Effector CD4-positive, alpha-beta T cell (primary cell): Measurements from ENCODE around the gene PRKAA2.

Experiments
- DNase-seq: peaks from one replicate; pipeline ENCODE4 v3.0.0-alpha.2; 2020

PRKAA2 gene

DNA sequence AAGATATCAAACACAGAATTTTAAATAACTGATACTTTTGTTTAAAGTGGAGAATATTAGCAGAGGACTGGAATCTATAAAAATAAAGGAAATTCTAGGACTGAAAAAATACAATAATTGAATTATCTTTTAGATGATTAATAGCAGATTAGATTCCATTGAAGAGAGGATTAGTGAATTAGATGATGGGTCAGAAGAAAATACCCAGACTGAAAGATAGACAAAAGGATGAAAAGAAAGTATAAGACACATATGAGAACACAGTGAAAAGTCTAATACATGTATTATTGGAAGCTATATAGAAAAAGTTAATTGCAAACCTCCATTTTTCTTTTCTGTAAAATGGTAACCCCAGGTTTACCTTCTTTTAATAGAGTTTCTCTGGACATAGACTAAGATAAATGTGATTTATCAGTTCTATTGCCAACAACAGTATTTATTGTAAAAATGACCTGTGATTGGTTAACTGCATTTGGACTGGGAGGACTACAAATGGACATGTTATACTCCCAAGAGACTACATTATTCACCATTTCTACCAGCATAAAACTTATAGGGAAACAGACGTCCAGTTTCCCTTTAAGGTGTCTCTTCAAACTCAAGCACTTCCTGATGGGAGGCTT, 11.0 kb downstream of the PRKAA2 start:
- no peak for DNase-seq

- DNase-seq = no peak
Observed at GRCh38 chr1:56658254-56658653, 13.1 kb downstream of the PRKAA2 start.

GRCh38 chr1:56660293-56660692, 15.2 kb downstream of the PRKAA2 start:
- DNase-seq = no peak

GRCh38 chr1:56663846-56664245, 18.7 kb downstream of the PRKAA2 start:
- no peak for DNase-seq

- DNase-seq = no peak
Observed at GRCh38 chr1:56665384-56665783, 20.3 kb downstream of the PRKAA2 start.

DNA sequence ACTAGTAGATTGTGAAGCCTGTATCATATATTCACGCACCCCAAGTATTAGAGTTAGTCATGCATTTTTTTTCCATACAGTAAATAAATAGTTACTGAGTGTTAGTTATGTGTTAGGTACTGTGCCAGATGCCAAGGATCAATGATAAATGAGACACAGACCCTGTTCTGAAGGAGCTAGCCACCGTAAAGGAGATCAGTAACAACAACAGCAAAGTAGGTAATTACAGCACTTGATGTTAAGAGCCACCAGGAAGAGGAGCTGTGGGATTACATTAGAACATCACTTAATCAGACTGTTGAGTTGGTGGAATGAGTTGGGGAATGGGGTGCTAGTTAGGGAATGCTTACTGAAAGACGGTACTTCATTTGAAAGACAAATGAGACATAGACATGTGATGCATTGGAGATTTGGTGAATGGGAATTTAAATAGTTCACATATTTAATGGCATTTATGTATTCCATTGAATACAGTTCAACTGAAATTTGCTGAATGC, 21.0 kb downstream of the PRKAA2 start:
- no peak for DNase-seq

DNA sequence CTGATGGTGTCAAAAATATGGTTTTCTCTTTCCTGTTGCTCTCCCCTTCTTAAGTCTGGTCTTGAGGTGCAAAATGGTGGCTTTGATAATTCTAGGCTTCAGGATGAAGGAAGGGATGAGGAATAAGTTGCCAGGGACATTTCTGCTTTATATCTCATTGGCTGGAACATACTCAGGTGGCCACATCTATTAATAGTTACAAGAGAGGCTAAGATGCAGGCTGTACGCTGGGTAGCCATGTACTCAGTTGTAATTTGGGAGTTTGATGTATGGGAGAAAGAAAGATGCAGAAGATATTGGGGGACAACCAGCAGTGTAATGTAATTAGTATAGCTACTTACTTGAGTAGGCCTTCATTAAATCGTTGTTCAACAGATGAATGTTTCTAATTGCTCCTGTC, 25.2 kb downstream of the PRKAA2 start:
- no peak for DNase-seq

DNA sequence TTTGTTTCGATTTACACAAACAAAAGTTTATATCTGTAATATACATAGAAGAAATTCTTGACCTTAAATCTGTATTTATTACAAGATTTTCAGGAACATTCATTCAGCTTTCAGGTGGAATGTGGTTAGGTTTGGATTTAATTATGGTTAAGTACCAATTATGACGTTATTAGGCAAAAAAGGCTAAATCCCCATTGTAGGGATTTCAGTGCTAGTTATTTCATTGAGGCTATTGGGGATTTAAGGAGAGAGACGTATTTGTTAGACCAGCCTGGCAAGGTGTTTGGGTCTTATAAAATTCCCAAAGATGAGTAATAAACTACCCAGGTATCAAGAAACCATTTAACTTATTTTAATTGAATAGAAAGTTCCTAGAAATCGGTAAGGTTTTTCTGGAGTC, 26.0 kb downstream of the PRKAA2 start:
- no peak for DNase-seq

DNA sequence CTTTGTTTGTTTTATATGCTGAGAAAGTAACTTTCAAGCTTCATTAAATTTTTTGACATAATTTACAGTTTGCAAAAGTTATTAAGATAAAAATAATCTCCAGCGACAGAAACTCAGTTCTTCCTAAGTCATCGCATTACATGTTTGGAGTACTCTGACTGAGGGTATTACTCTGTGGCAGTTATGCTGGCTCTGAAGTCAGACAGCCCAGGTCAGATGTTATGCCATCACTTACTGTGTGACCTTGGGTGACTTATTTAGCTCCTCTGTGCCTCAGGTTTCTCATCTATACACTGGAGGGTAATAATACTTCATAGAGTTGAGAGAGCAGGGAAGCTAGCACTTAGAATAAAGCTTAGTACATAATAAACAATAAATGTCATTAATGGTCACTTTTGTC, 26.4 kb downstream of the PRKAA2 start:
- DNase-seq = no peak

DNA sequence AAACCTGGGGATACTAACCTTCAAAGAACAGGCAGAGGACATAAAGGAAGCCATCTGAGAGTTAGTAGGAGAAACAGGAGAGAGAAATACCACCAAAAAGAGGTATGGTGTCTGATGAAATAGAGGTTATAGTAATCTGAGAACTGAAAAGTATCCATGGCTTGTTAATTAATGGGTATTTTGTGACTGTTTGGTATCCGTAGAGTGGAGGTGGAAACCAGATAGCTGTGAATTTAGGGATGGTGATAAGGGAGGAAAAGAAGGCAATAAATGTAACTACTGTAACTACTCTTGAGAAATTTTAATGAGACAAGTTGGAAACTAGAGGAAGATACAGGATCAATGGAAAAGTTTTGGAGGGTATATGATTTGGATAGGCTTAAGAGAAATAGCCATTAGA, 27.5 kb downstream of the PRKAA2 start:
- no peak for DNase-seq

DNA sequence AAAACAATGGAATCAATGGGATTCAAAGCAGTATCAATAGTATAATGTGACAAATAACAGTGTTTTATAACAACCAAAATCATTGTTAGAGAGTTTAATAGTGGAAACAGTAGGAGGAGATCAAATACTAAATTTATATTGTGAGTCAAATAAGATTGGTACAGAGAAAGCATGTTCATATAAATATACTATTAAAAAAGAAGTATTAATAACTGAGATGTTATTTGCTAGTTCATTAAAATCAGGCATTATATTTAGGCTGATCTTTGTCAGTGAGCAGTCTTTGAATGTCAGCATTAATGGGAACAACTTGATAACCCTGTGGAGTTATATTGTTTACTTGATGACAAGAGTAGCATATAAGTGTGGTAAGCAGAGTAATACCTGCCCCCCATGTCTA, 30.6 kb downstream of the PRKAA2 start:
- DNase-seq = no peak

- no peak for DNase-seq
Observed at GRCh38 chr1:56676571-56677035, 31.5 kb downstream of the PRKAA2 start.

- DNase-seq = no peak
Observed at GRCh38 chr1:56683569-56683968, 38.5 kb downstream of the PRKAA2 start.

- no peak for DNase-seq
Observed at GRCh38 chr1:56686169-56686568, 41.1 kb downstream of the PRKAA2 start.

- DNase-seq = no peak
Observed at GRCh38 chr1:56688522-56689026, 43.5 kb downstream of the PRKAA2 start.

DNA sequence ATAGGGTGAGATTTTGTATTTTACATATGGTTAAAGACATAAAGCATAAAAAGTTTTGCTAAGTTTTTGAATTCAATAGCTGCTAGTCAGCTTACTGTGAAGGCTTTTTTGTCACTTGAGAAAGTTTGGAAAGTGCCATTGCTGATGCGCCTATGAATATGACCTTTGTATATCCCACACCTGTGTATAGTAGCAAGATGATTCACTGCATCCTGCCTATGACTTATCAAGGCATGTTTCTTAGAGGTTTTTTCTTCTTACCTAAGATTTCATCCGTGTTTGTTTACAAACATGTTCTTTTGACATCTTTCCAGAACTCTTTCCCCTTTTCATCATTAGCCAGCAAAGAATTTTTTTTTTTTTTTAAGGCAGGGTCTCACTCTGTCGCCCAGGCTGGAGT, 51.5 kb downstream of the PRKAA2 start:
- DNase-seq = no peak

DNA sequence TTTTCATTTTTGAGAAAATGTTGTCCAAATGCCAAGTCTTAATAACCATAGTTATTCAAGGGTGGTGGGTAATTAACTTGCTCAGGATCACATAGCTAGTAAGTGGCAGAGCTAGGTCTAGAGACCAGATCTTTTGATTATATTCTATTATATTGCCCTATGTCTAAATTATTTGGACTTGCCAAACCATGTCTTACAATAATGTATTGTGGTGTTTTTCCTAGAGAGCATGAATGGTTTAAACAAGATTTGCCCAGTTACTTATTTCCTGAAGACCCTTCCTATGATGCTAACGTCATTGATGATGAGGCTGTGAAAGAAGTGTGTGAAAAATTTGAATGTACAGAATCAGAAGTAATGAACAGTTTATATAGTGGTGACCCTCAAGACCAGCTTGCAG, 58.6 kb downstream of the PRKAA2 start:
- no peak for DNase-seq

- DNase-seq = no peak
Observed at GRCh38 chr1:56707379-56707778, 62.3 kb downstream of the PRKAA2 start.

GRCh38 chr1:56709269-56709880, 64.3 kb downstream of the PRKAA2 start:
- no peak for DNase-seq

- no peak for DNase-seq
Observed at GRCh38 chr1:56709995-56710394, 64.9 kb downstream of the PRKAA2 start.

- no peak for DNase-seq
Observed at GRCh38 chr1:56710646-56711045, 65.5 kb downstream of the PRKAA2 start.

GRCh38 chr1:56712150-56712549, 67.0 kb downstream of the PRKAA2 start:
- DNase-seq = no peak

- no peak for DNase-seq
Observed at GRCh38 chr1:56713112-56713511, 68.0 kb downstream of the PRKAA2 start.

GRCh38 chr1:56715156-56715555, 70.0 kb downstream of the PRKAA2 start:
- DNase-seq = no peak

DNA sequence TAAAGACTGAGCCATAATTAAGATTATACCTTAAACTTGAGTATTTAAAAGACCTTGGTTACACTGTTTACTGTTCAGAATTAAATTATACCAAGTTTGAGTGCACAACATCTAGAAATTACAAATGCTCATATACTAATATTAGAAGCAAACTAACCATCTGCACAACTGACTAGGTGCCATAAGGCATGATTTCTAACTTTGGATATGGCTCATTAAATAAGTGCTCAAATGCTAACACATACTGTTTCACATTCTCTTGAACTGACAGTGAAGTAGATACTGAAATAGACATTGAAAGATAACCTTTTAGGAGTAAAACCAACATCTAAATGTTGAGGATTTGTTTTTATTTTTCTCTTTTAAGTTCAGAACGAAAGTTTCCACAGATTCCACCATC, 74.1 kb downstream of the PRKAA2 start:
- DNase-seq = no peak
